ENCODE data around the gene KBTBD2. TPM values are rescaled to one million over a fixed set of nuclear protein-coding genes. Genes with fewer than 3 reads are reported as not detected.

The KBTBD2 gene
- total RNA-seq, 1 donor, result 47.0 TPM

- Histone ChIP-seq H2AFZ (ENCODE audit: low read length) (peak overlapping the region; percentile 68), H3K4me3 (ENCODE audit: insufficient read depth, low read length) (peak overlapping the region; percentile 78), H3K4me2 (ENCODE audit: insufficient read depth, low read length) (peak overlapping the region; percentile 91), H3K36me3 (ENCODE audit: insufficient read depth, low read length) (no peaks in the 10 kb centered on the region), H4K20me1 (ENCODE audit: insufficient read depth, low read length) (peaks cover 20% of the 10 kb centered on the region), H3K9me3 (ENCODE audit: low read depth, low read length) (no peaks in the 10 kb centered on the region), H3K79me2 (ENCODE audit: insufficient read depth, low read length) (peaks cover 53% of the 10 kb centered on the region), H3K4me1 (ENCODE audit: insufficient read depth, low read length) (peaks cover 25% of the 10 kb centered on the region), H3K27ac (ENCODE audit: low read depth, low read length) (peak overlapping the region; percentile 87), H3K27me3 (ENCODE audit: insufficient read depth, low read length) (no peaks in the 10 kb centered on the region)
- no peak for DNase-seq (ENCODE audit: insufficient read length, low spot score, missing footprints)
- no peak for TF ChIP-seq CTCF (IDR thresholded peaks at IDR 0.05; ENCODE audit: extremely low read depth, low read depth, low read length)
These were observed 842 bp downstream of the KBTBD2 start for GRCh38 chr7:32890793-32891042.

- Histone ChIP-seq H3K79me2 (ENCODE audit: insufficient read depth, low read length) (peaks cover 58% of the 10 kb centered on the region), H3K4me3 (ENCODE audit: insufficient read depth, low read length) (peak overlapping the region; percentile 78), H4K20me1 (ENCODE audit: insufficient read depth, low read length) (peaks cover 20% of the 10 kb centered on the region), H2AFZ (ENCODE audit: low read length) (peak overlapping the region; percentile 68), H3K27ac (ENCODE audit: low read depth, low read length) (peak overlapping the region; percentile 87), H3K36me3 (ENCODE audit: insufficient read depth, low read length) (no peaks in the 10 kb centered on the region), H3K9me3 (ENCODE audit: low read depth, low read length) (no peaks in the 10 kb centered on the region), H3K27me3 (ENCODE audit: insufficient read depth, low read length) (no peaks in the 10 kb centered on the region), H3K4me2 (ENCODE audit: insufficient read depth, low read length) (peak overlapping the region; percentile 91), H3K4me1 (ENCODE audit: insufficient read depth, low read length) (peaks cover 25% of the 10 kb centered on the region)
- no peak for TF ChIP-seq CTCF (IDR thresholded peaks at IDR 0.05; ENCODE audit: extremely low read depth, low read depth, low read length)
- DNase-seq (ENCODE audit: insufficient read length, low spot score, missing footprints), result peak; percentile 66
These were observed 1.4 kb downstream of the KBTBD2 start for GRCh38 chr7:32890010-32890792.

- Histone ChIP-seq H3K9me3 (ENCODE audit: low read depth, low read length) (no peaks in the 10 kb centered on the region), H3K4me2 (ENCODE audit: insufficient read depth, low read length) (no peak overlapping the region), H3K4me3 (ENCODE audit: insufficient read depth, low read length) (no peak overlapping the region), H3K79me2 (ENCODE audit: insufficient read depth, low read length) (peaks cover 74% of the 10 kb centered on the region), H3K27ac (ENCODE audit: low read depth, low read length) (no peak overlapping the region), H3K36me3 (ENCODE audit: insufficient read depth, low read length) (no peaks in the 10 kb centered on the region), H2AFZ (ENCODE audit: low read length) (no peak overlapping the region), H4K20me1 (ENCODE audit: insufficient read depth, low read length) (peaks cover 20% of the 10 kb centered on the region), H3K27me3 (ENCODE audit: insufficient read depth, low read length) (no peaks in the 10 kb centered on the region), H3K4me1 (ENCODE audit: insufficient read depth, low read length) (peaks cover 25% of the 10 kb centered on the region)
- no peak for TF ChIP-seq CTCF (IDR thresholded peaks at IDR 0.05; ENCODE audit: extremely low read depth, low read depth, low read length)
- DNase-seq (ENCODE audit: insufficient read length, low spot score, missing footprints), result no peak
These were observed 3.1 kb downstream of the KBTBD2 start for GRCh38 chr7:32888505-32888904.

GRCh38 chr7:32887395-32887794, 4.2 kb downstream of the KBTBD2 start:
- Histone ChIP-seq H3K79me2 (ENCODE audit: insufficient read depth, low read length) (peaks cover 85% of the 10 kb centered on the region), H2AFZ (ENCODE audit: low read length) (no peak overlapping the region), H3K27me3 (ENCODE audit: insufficient read depth, low read length) (no peaks in the 10 kb centered on the region), H4K20me1 (ENCODE audit: insufficient read depth, low read length) (peaks cover 20% of the 10 kb centered on the region), H3K4me3 (ENCODE audit: insufficient read depth, low read length) (no peak overlapping the region), H3K9me3 (ENCODE audit: low read depth, low read length) (no peaks in the 10 kb centered on the region), H3K4me1 (ENCODE audit: insufficient read depth, low read length) (peaks cover 19% of the 10 kb centered on the region), H3K36me3 (ENCODE audit: insufficient read depth, low read length) (no peaks in the 10 kb centered on the region), H3K4me2 (ENCODE audit: insufficient read depth, low read length) (no peak overlapping the region), H3K27ac (ENCODE audit: low read depth, low read length) (no peak overlapping the region)
- TF ChIP-seq CTCF (IDR thresholded peaks at IDR 0.05; ENCODE audit: extremely low read depth, low read depth, low read length), result no peak
- DNase-seq (ENCODE audit: insufficient read length, low spot score, missing footprints), result no peak
